HG03103 (cell line): ENCODE results near the gene AHNAK2.
"Not testable (repeated sequence)": the region's sequence is repeated elsewhere in the genome, so short reads cannot be mapped to it uniquely, and the experiment has no call there.

Experiments used
- ATAC-seq: cut with Tn5 transposase; IDR thresholded peaks from one replicate; pipeline ENCODE4 v1.9.1; 2021; ENCODE audit warnings: low read depth; ENCODE audit not compliant: unreplicated experiment

AHNAK2 gene

GRCh38 chr14:104956290-104956890, 21.8 kb downstream of the AHNAK2 start:
- no peak for ATAC-seq

- no peak for ATAC-seq
Measured at GRCh38 chr14:104955396-104955770, 22.8 kb downstream of the AHNAK2 start.

DNA sequence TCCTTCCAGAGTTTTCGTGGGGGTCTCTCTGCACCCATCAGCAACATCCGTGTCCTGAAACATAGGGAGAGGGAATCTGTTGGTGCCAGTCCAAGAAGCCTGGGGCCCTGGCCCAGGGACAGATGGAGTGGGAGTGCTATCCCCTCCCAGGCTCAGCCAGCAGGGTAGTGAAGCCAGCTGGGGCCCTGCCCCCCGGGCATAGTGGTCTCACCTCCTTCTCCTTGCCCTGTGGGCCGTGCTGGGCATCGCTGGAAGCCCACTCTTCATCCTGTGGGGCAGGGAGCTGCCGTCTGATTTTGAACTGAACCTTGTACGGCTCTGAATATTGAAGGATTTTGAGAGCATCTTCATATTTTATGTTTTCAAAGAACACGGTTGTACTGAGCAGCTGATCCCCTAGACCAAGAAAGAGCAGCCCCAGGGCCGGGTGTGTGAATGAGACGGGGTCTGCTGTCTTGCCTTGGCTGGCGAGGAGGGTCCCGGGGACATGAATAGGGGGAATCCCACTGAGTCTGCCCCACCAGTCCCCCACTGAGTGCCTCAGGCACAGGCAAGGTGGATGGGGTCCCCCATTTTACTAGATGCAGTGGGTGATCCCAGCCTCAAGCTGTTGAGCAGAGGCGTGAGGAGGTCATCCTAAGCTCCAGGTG, 23.3 kb downstream of the AHNAK2 start:
- no peak for ATAC-seq

DNA sequence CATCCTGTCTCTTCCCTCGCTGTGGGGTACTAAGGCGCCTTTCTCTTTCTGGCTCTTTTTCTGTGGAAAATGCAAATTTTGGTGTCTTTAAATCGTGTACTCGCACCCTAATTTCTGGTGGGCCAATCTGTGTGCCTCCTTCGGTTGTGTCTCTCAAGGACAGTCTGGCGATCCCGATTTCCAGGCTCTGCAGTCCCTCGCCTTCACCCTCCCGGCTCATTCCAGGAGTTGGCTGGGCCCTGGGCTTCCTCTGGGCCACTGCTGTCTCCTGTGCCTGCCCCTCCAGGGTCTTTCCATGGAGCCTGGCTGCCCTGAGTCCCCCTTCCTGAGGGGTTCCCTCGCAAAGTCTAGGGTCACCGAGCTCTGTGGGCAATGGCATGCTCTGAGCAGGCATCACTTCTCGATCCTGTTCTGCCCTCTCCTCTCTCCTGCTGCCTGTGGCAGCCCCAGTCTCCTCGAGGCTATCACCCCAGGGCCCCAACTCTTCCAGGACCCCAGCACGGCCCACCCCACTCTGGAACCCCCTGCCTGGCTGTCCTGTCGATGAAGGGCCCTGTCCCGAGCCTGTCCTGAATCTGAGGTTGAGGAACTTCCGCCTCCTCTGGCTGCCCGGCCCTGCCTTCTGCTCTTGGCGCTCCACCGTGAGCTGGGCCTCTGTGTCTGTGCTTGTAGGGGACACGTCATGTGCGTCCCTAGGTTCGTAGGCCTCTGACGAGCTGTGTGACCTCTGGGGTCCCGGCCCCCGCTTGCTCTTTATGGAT, 24.1 kb downstream of the AHNAK2 start:
- ATAC-seq: no peak

- ATAC-seq: no peak
Measured at GRCh38 chr14:104953097-104953496, 25.1 kb downstream of the AHNAK2 start.

GRCh38 chr14:104951863-104952657, 26.1 kb downstream of the AHNAK2 start:
- not testable (repeated sequence) for ATAC-seq

- ATAC-seq: not testable (repeated sequence)
Measured at GRCh38 chr14:104950701-104951100, 27.5 kb downstream of the AHNAK2 start.

- ATAC-seq: no peak
Measured at GRCh38 chr14:104950021-104950420, 28.2 kb downstream of the AHNAK2 start.

GRCh38 chr14:104949406-104949955, 28.7 kb downstream of the AHNAK2 start:
- ATAC-seq: not testable (repeated sequence)

- no peak for ATAC-seq
Measured at GRCh38 chr14:104948736-104949031, 29.5 kb downstream of the AHNAK2 start.

DNA sequence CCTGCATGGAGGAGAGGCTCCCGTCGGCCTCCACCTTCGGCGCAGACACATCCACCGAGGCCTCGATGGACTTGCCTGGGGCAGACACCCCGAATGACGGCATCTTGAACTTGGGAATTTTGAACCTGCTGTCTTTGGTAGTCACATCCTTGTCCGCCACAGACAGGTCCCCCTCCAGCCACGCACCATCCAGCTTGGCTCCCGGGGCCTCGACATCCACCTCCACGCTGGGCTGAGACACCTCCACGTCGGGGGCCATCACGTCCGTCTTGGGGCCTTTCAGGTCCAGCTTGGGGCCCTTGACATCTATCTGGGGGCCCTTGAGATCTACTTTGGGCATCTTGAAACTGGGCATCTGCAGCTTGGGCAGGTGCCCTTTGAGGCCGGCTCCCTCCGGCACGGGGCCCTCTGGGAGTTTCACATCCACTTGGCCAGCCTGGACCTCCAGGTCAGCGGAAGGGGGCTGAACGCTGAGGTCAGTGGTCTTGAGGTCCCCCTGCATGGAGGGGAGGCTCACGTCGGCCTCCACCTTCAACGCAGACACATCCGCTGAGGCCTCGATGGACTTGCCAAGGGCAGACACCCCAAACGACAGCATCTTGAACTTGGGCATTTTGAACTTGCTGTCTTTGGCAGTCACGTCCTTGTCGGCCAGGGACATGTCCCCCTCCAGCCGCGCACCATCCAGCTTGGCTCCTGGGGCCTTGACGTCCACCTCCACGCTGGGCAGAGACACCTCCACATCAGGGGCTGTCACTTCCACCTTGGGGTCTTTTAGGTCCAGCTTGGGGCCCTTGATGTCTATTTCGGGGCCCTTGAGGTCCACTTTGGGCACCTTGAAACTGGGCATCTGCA, 30.1 kb downstream of the AHNAK2 start:
- ATAC-seq: not testable (repeated sequence)

DNA sequence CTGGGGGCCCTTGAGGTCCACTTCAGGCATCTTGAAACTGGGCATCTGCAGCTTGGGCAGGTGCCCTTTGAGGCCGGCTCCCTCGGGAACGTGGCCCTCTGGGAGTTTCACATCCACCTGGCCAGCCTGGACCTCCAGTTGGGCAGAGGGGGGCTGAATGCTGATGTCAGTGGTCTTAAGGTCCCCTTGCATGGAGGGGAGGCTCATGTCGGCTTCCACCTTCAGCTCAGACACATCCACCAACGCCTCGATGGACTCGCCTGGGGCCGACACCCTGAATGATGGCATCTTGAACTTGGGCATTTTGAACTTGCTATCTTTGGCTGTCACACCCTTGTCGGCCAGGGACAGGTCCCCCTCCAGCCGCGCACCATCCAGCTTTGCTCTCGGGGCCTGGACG, 31.0 kb downstream of the AHNAK2 start:
- not testable (repeated sequence) for ATAC-seq

- ATAC-seq: not testable (repeated sequence)
Measured at GRCh38 chr14:104945986-104946965, 31.9 kb downstream of the AHNAK2 start.

GRCh38 chr14:104945266-104945665, 32.9 kb downstream of the AHNAK2 start:
- ATAC-seq: not testable (repeated sequence)

DNA sequence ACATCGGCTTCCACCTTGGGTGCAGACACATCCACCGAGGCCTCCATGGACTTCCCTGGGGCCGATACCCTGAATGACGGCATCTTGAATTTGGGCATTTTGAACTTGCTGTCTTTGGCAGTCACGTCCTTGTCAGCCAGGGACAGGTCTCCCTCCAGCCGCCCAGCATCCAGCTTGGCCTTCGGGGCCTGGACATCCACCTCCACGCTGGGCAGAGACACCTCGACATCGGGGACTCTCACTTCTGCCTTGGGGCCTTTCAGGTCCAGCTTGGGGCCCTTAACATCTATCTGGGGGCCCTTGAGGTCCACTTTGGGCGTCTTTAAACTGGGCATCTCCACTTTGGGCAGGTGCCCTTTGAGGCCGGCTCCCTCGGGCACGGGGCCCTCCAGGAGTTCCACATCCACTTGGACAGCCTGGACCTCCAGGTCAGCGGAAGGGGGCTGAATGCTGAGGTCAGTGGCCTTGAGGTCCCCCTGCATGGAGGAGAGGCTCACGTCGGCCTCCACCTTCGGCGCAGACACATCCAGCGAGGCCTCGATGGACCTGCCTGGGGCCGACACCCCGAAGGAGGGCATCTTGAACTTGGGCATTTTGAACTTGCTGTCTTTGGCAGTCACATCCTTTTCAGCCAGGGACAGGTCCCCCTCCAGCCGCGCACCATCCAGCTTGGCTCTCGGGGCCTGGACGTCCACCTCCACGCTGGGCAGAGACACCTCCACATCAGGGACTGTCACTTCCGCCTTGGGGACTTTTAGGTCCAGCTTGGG, 33.6 kb downstream of the AHNAK2 start:
- ATAC-seq: not testable (repeated sequence)

GRCh38 chr14:104944016-104944308, 34.2 kb downstream of the AHNAK2 start:
- ATAC-seq: not testable (repeated sequence)

DNA sequence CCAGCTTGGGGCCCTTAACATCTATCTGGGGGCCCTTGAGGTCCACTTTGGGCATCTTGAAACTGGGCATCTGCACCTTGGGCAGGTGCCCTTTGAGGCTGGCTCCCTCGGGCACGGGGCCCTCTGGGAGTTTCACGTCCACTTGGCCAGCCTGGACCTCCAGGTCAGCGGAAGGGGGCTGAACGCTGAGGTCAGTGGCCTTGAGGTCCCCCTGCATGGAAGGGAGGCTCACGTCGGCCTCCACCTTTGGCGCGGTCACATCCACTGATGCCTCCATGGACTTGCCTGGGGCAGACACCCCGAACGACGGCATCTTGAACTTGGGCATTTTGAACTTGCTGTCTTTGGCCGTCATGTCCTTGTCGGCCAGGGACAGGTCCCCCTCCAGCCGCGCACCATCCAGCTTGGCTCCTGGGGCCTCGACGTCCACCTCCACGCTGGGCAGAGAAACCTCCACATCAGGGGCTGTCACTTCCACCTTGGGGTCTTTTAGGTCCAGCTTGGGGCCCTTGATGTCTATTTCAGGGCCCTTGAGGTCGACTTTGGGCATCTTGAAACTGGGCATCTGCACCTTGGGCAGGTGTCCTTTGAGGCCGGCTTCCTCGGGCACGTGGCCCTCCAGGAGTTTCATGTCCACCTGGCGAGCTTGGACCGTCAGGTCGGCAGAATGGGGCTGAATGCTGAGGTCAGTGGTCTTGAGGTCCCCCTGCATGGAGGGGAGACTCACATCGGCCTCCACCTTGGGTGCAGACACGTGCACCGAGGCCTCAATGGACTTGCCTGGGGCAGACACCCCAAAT, 34.8 kb downstream of the AHNAK2 start:
- ATAC-seq: not testable (repeated sequence)
